PFSK-1 (cell line): ENCODE data around the gene GPRIN3.

Experiments
- FOXP2 ChIP-seq: optimal IDR thresholded peaks from 2 replicates; pipeline ENCODE3; 2011; ENCODE audit warnings: borderline replicate concordance, control low read depth, inconsistent platforms; ENCODE audit not compliant: insufficient read depth; ENCODE audit errors: extremely low read length, extremely low read depth
- POLR2AphosphoS5 ChIP-seq: IDR thresholded peaks from 2 replicates; pipeline ENCODE4 v1.6.1; 2012; ENCODE audit warnings: low read depth, mild to moderate bottlenecking, control low read depth, low read length, moderate library complexity
- SIN3A ChIP-seq: IDR thresholded peaks from 2 replicates; pipeline ENCODE4 v1.6.1; 2012; ENCODE audit warnings: mild to moderate bottlenecking, low read length, moderate library complexity, borderline replicate concordance; ENCODE audit not compliant: insufficient read depth
- TAF1 ChIP-seq: IDR thresholded peaks from 2 replicates; pipeline ENCODE4 v1.6.1; 2012; ENCODE audit warnings: low read length, control low read depth, borderline replicate concordance; ENCODE audit not compliant: insufficient read depth
- TF ChIP-seq, protein P1 (sequence below), 2 experiments: IDR thresholded peaks; 2 replicates each; pipeline versions ENCODE4 v1.6.1 to v1.8.0; 2011 to 2012; ENCODE audit warnings: low read depth in 2 of 2, low read length in 2 of 2, control low read depth in 1 of 2, inconsistent platforms in 1 of 2, mild to moderate bottlenecking in 1 of 2, moderate library complexity in 1 of 2; ENCODE audit not compliant: insufficient read depth in 1 of 2

Gene GPRIN3

DNA sequence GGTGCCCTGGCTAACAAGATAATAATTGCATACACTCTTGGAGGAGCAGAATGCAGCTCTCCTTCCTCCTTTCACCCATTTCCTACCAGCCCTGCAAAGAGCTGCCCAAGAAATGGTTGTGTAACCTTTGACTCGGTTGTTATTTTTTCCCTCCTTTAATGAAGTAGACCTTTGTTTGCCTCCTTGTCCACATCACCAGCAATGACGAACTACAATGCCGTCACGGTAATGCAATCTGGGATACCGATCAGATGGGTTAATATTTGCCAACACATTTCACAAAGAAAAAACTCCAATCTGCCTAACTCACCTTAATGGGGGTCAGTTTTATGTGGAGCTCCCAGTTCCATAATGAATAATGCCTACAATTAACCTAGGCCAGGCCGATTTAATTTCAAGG is 32.0 kb downstream of the GPRIN3 start:
- TF ChIP-seq TAF1 (no peak), FOXP2 (no peak), SIN3A (no peak), POLR2AphosphoS5 (no peak)
- TF ChIP-seq, protein P1, sequence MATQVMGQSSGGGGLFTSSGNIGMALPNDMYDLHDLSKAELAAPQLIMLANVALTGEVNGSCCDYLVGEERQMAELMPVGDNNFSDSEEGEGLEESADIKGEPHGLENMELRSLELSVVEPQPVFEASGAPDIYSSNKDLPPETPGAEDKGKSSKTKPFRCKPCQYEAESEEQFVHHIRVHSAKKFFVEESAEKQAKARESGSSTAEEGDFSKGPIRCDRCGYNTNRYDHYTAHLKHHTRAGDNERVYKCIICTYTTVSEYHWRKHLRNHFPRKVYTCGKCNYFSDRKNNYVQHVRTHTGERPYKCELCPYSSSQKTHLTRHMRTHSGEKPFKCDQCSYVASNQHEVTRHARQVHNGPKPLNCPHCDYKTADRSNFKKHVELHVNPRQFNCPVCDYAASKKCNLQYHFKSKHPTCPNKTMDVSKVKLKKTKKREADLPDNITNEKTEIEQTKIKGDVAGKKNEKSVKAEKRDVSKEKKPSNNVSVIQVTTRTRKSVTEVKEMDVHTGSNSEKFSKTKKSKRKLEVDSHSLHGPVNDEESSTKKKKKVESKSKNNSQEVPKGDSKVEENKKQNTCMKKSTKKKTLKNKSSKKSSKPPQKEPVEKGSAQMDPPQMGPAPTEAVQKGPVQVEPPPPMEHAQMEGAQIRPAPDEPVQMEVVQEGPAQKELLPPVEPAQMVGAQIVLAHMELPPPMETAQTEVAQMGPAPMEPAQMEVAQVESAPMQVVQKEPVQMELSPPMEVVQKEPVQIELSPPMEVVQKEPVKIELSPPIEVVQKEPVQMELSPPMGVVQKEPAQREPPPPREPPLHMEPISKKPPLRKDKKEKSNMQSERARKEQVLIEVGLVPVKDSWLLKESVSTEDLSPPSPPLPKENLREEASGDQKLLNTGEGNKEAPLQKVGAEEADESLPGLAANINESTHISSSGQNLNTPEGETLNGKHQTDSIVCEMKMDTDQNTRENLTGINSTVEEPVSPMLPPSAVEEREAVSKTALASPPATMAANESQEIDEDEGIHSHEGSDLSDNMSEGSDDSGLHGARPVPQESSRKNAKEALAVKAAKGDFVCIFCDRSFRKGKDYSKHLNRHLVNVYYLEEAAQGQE (IDR thresholded peaks at IDR 0.05; ENCODE audit: insufficient read depth in 1 of 2, low read depth in 2 of 2, low read length in 2 of 2): no peak

DNA sequence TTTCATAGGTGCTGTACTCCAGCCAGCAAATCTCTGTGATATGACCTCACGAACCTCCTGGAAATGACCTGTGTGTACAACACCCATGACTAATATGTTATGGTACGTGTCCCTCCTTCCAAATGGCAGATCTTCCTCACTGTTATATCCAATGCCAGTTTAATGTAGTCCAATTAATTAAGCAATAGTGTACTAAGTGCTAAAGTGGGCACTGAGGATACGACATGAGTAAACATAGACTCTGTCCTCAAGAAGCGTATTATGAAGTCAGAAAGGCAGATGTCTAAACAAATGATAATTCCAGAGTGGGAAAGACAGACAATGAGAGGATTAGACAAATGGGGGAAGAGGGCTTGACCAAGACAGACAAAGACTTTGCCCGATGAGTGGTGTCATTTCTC is 33.9 kb downstream of the GPRIN3 start:
- TF ChIP-seq POLR2AphosphoS5: no peak
- TF ChIP-seq FOXP2: no peak
- TF ChIP-seq TAF1: no peak
- no peak for TF ChIP-seq SIN3A
- TF ChIP-seq, protein P1 (IDR thresholded peaks at IDR 0.05; ENCODE audit: insufficient read depth in 1 of 2, low read depth in 2 of 2, low read length in 2 of 2): no peak

DNA sequence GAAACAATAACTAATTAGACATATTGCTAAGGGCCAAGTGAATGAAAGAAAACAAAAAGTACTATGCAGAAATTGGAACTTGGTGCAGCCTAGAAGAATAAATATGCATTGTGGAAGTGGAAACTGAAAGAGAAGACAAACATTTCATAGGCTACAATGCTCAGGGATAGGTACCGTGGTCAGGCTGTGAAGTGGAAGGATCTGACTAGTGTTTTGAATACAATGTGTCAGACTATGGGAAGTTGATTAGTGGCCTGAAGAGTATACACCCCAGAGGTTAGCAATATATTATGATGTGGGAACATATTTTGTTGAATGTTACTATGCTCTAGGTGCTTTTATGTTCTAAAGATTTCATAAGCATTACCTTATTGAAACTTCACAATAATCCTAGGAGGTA is 36.8 kb downstream of the GPRIN3 start:
- TF ChIP-seq TAF1: no peak
- TF ChIP-seq POLR2AphosphoS5: no peak
- TF ChIP-seq SIN3A: no peak
- TF ChIP-seq, protein P1 (IDR thresholded peaks at IDR 0.05; ENCODE audit: insufficient read depth in 1 of 2, low read depth in 2 of 2, low read length in 2 of 2): no peak
- no peak for TF ChIP-seq FOXP2

DNA sequence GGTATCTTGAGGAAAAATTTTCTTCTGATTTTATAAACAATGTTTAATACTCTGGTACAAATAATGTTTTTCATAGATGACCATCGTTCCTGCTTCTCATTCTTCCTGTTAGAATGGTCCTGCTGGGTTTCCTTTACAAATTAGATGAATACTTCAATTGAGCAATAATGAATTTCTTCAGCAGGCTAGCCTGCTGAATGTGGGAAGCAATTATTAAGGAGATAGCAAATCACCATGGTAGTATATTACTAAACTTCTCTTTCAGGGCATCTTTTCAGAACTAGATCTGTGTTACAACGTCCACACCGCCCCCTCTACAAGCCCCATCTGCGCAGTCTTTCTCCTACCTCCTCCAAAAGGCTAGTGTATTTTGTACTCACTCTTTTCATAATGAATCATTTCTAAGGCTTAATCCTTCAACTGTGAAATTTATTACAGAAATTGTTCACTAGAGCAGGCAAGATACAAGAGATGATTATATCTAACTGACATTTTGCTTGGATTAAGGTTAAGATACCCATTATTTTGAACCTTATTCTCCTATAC is 38.4 kb downstream of the GPRIN3 start:
- TF ChIP-seq SIN3A: no peak

- TF ChIP-seq, protein P1 (IDR thresholded peaks at IDR 0.05; ENCODE audit: insufficient read depth in 1 of 2, low read depth in 2 of 2, low read length in 2 of 2): no peak
- TF ChIP-seq POLR2AphosphoS5: no peak
- no peak for TF ChIP-seq TAF1
- no peak for TF ChIP-seq SIN3A
- no peak for TF ChIP-seq FOXP2
Observed at GRCh38 chr4:89268679-89269078, 38.9 kb downstream of the GPRIN3 start.
